GM10248 (cell line): ENCODE results near the gene ACTN2.

Experiments
- CTCF ChIA-PET: fragments of 300-600 bp; sonication (Branson Sonifier 250); formaldehyde crosslinking; extraction: SDS; loops from one replicate; lab custom pipeline; 2021; ENCODE audit warnings: antibody characterized with exemption; lab: Yijun Ruan, JAX
- POLR2A ChIA-PET: fragments of 350-650 bp; sonication (Branson Sonifier 250); formaldehyde crosslinking; extraction: SDS; loops from one replicate; lab custom pipeline; 2020; ENCODE audit warnings: antibody characterized with exemption; lab: Yijun Ruan, JAX
- DNase-seq: peaks from one replicate; pipeline ENCODE4 v3.0.0; 2012; ENCODE audit errors: extremely low spot score
- CTCF ChIP-seq: IDR thresholded peaks from 2 replicates; pipeline ENCODE4 v1.5.1; 2012; ENCODE audit warnings: mild to moderate bottlenecking, low read depth; ENCODE audit errors: extremely low read depth, missing control alignments, control extremely low read depth

Gene ACTN2

GRCh38 chr1:236786453-236786852 lies 100.2 kb downstream of the ACTN2 start:
- no peak for TF ChIP-seq CTCF
- ChIA-PET CTCF (interaction anchor here (1.7 to 2.3 kb wide), 2 partner anchors 18 to 27 kb away, joined by 6 to 10 read pairs; no protein-coding TSS in a partner anchor), POLR2A (no interaction called here)
- DNase-seq = no peak

- DNase-seq = no peak
- ChIA-PET CTCF (interaction anchor here (1.2 to 2.0 kb wide), 5 partner anchors 16 to 101 kb away, joined by 3 to 6 read pairs (median 3); no protein-coding TSS in a partner anchor), POLR2A (no interaction called here)
Observed at GRCh38 chr1:236794585-236795034, 108.3 kb downstream of the ACTN2 start.

GRCh38 chr1:236795035-236795756 lies 108.9 kb downstream of the ACTN2 start, which contains the start of gene MTR:
Gene MTR, plus strand, starts transcription at chr1:236795292. Its CDS starts 412 bp downstream, at chr1:236795704.
- TF ChIP-seq CTCF = no peak
- CTCF ChIA-PET = interaction anchor here (1.2 to 2.0 kb wide), 5 partner anchors 15 to 101 kb away, joined by 3 to 6 read pairs (median 3); no protein-coding TSS in a partner anchor
- POLR2A ChIA-PET = no interaction called here
- DNase-seq = peak; percentile 99

More at GRCh38 chr1:236794585-236795034, 108.3 kb downstream of the ACTN2 start:
- no peak for TF ChIP-seq CTCF

- TF ChIP-seq CTCF = no peak
- ChIA-PET POLR2A (no interaction called here), CTCF (interaction anchor here (1.0 to 1.6 kb wide), 3 partner anchors 10 to 37 kb away, joined by 3 to 5 read pairs (median 4); no protein-coding TSS in a partner anchor)
- DNase-seq = peak; percentile 54
Observed at GRCh38 chr1:236795757-236796667, 109.7 kb downstream of the ACTN2 start.

GRCh38 chr1:236799001-236799400 lies 112.7 kb downstream of the ACTN2 start:
- TF ChIP-seq CTCF = no peak
- CTCF ChIA-PET = interaction anchor here (2.3 to 2.4 kb wide), 2 partner anchors 10 to 40 kb away, joined by 11 to 14 read pairs; no protein-coding TSS in a partner anchor
- DNase-seq = no peak
- POLR2A ChIA-PET = no interaction called here
